HG03025 (cell line): ENCODE data around the gene FSIP1.

ENCODE experiments used
- ATAC-seq: cut with Tn5 transposase; IDR thresholded peaks from one replicate; pipeline ENCODE4 v1.9.1; 2021; ENCODE audit warnings: mild to moderate bottlenecking, moderate library complexity; ENCODE audit not compliant: unreplicated experiment, low FRiP score

FSIP1 gene

GRCh38 chr15:39721893-39722292 lies 60.7 kb downstream of the FSIP1 start:
- no peak for ATAC-seq

- no peak for ATAC-seq
Measured at GRCh38 chr15:39720621-39721611, 61.7 kb downstream of the FSIP1 start.

- no peak for ATAC-seq
Measured at GRCh38 chr15:39720081-39720480, 62.6 kb downstream of the FSIP1 start.

GRCh38 chr15:39719109-39719508 lies 63.5 kb downstream of the FSIP1 start:
- no peak for ATAC-seq

- no peak for ATAC-seq
Measured at GRCh38 chr15:39717134-39717533, 65.5 kb downstream of the FSIP1 start.

- ATAC-seq = no peak
Measured at GRCh38 chr15:39714251-39714650, 68.4 kb downstream of the FSIP1 start.

GRCh38 chr15:39713846-39714245 lies 68.8 kb downstream of the FSIP1 start:
- no peak for ATAC-seq

GRCh38 chr15:39710681-39711080 lies 72.0 kb downstream of the FSIP1 start:
- no peak for ATAC-seq

DNA sequence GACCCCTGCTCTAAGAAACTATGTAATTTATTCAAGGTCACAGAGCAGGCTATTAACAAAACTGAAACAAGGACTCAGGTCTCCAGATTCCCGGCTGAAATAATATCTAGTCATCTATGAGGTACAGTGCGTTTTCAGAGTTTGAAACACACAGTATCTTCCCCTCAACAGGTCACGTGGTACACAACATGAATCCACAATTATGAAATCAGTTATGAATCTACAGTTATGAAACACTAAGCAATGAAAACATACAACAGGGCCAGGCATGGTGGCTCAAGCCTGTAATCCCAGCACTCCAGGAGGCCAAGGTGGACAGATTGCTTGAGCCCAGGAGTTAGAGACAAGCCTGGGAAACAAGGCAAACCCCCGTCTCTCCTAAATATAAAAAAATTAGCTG lies 72.7 kb downstream of the FSIP1 start:
- no peak for ATAC-seq

- ATAC-seq = no peak
Measured at GRCh38 chr15:39706206-39706605, 76.4 kb downstream of the FSIP1 start.

DNA sequence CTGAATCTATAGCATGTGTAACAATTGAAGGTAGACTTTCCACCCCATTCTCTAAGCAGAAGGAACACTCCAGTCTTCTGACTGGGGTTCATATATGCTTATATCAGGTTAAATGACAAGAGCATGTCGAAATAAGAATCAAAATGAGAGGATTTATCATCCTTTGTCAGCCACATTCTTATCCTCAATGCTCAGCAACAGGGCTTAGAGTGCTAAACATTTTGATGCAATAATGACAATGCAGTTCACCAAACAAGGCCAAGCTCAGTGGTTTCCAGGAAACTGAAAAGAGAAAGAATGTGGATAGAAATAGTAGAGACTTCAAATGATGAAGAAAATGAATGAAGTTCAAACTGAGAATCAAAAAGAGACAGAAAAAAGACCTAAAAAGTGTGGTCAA lies 78.0 kb downstream of the FSIP1 start:
- no peak for ATAC-seq

DNA sequence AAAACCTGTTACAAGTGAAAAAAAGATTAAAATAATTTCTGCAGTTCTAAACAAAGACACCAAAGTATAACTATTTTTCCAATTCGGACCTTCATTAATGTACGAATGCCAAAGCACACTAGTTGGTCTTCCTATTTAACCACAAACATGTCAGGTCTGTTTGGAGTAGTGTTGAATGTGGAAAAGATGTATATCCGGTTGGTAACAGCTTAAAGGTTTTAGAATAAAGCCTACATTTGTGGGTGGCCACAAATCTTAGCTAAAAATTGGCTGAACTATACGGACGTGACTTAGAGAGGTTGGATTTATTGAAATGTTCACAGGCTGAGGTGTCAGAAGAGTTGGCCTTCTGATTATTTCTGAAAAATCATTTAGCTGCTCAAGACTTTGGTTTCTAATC lies 78.4 kb downstream of the FSIP1 start:
- no peak for ATAC-seq

GRCh38 chr15:39701988-39702387 lies 80.7 kb downstream of the FSIP1 start:
- no peak for ATAC-seq

DNA sequence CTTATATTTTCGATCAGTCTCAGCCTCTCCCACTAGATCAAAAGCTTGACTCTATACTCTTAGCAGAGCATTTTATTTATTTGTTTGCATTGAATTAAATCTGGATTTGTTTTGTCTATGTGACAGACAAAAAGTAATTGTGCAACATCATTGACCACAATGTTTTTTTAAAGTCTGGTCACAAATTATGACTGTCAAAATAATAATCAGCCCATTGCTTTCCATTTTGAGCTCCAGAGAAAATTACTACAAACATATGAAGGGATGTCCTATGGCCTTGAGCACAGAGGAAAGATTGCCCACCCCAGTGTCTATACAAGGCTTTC lies 82.3 kb downstream of the FSIP1 start:
- no peak for ATAC-seq

DNA sequence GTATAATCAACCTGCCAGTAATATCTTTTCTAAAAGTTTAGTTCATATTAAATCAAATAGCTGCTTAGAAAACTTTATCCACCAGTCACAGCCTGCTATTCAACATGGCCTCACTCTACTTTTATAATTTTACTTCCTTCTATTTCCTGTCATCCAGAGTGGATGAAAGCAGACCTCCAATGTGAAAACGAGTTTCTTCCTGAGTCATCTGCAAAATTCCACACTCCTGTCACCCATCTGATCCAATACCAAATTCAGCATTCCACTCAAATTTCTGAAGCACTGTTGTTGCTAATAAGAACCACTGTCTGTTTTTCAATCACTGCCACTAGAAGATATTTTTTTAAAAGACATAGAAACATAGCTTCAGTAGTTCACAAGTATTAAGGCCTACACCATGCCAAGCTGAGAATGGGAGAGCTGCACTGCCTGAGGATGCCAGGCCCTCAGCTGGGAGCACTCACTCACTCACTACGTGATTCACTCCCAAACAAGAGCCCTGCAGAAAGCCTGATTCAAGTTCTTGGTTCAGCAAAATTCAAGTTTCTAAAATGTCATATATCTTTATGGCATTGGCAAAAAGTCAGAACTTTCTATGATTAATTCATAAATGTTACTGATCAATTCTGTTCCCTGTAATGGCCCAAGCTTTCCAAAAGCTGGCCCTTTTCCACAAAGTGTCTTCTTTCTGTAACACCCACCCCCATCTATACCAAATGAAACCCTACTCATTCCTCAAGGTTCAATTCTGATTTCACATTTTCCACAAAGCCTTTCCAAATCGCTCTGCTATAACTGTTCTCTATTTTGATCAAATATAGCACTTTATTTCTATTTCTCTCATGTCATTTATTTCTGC lies 82.9 kb downstream of the FSIP1 start:
- ATAC-seq = no peak

- ATAC-seq = no peak
Measured at GRCh38 chr15:39698444-39699390, 83.9 kb downstream of the FSIP1 start.

DNA sequence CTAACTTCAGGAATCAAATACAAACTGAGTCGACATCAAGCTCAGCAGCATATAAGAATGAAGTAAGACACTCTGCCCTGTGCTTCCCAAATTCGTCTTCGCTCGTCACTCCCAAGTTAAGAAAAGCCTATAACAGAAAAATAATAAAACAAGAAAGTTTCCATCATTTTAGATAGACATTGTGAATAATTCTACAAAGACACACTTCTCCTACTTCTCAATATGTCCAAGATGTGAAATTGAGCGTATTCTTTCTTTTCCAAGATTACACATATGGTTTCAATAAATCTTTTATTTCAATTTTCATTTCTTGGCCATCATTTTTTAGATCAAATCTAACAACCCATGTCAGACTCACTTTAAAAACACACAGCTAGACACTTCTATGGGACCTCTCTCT lies 85.1 kb downstream of the FSIP1 start:
- no peak for ATAC-seq

GRCh38 chr15:39695793-39696192 lies 86.8 kb downstream of the FSIP1 start:
- no peak for ATAC-seq

DNA sequence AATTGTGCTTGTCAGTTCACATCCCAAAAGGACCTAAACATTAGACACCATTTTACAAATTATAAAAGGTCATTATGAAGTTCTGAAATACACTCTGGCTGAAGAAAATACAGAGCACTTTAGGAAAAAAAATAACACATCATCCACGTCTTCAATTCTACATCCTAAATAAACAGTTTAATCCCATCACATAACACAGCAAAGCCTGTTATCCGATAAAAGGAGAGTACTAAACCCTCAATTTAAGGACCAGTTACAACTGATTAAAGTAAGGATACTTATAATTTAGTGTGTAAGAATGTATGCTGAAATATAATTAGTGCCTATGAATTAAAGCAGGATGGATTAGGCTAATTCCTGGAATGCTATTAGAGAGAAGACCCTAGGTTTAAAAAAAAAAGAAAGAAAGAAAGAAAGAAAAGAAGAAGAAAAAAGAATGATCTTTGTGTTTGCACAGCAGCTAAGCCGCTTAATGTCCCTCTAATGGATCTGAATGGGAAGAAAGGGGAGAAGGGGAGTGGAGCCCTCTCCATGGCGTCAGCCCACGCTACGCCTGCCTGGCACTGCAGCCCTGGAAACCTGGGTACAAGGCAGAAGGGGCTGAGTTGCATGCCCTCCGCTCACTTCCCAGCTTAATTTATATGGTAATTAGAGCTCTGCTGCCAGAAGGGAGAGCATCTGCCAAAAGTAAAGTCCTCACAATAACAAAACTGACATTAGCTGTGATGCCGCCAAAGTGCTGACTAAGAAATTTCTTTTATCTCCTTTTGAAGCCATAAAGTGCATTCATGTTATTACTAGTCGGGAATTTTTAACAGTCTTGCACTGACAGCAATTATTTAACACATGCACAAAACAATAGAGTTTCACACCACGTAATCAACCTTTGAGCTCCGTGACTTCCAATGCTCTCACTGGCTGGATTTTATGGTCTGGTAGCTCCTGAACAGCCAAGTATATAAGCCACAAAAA lies 90.0 kb downstream of the FSIP1 start:
- ATAC-seq = no peak
